Progenitor cell of endocrine pancreas (in vitro differentiated cells): ENCODE measurements around the gene POT1. TPM values are rescaled to one million over a fixed set of nuclear protein-coding genes. Genes with fewer than 3 reads are reported as not detected.

Experiments used
- DNase-seq: peaks from one replicate; pipeline ENCODE4 v3.0.0; 2021; ENCODE audit warnings: low spot score; ENCODE audit not compliant: unreplicated experiment
- H3K27ac Mint-ChIP-seq: 2 replicates; pipeline ENCODE4 v1.8.0; 2021; ENCODE audit warnings: mild to moderate bottlenecking, moderate library complexity, mixed read lengths
- H3K27me3 Mint-ChIP-seq: 2 replicates; pipeline ENCODE4 v1.8.0; 2021; ENCODE audit warnings: mixed read lengths
- H3K36me3 Mint-ChIP-seq: 2 replicates; pipeline ENCODE4 v1.8.0; 2022; ENCODE audit warnings: mixed read lengths; ENCODE audit not compliant: insufficient read depth
- H3K4me1 Mint-ChIP-seq: 2 replicates; pipeline ENCODE4 v1.8.0; 2021; ENCODE audit warnings: low read depth, mixed read lengths
- H3K4me3 Mint-ChIP-seq: 2 replicates; pipeline ENCODE4 v1.8.0; 2021; ENCODE audit warnings: low read depth, mild to moderate bottlenecking, moderate library complexity, mixed read lengths
- H3K9me3 Mint-ChIP-seq: 2 replicates; pipeline ENCODE4 v1.8.0; 2021; ENCODE audit warnings: low read depth, mixed read lengths
- CTCF ChIP-seq: fragments of 200-600 bp; sonication (generic); IDR thresholded peaks from one replicate; pipeline ENCODE4 v1.5.0; 2021; ENCODE audit warnings: antibody characterized with exemption, mild to moderate bottlenecking; ENCODE audit not compliant: unreplicated experiment
- total RNA-seq: library from RNA; stranded (reverse); gene quantifications from 2 replicates; pipeline ENCODE4 v1.2.1, GENCODE V29; 2021

The POT1 gene
- total RNA-seq, 1 donor from 2014 or later, result 25.9 TPM

DNA sequence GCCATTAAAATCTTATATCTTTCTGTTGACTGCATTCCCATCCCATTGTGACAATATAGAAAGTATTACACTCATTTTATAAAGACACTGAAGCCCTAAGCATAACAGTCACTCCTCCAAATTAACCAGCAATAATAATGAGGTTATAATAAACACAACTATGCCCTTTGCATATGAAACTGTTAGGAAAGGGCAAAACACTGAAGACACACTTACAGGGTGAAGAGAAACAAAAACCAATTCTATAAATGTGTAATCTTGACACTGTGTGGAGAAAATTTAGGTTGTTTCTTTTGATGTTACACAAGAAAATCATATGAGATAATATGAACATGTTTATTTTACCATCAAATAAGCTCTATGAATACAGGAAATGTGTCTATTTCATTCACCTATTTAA is 150.0 kb downstream of the POT1 start:
- Mint-ChIP-seq H3K27me3 (no peaks in the 10 kb centered on the region), H3K9me3 (no peaks in the 10 kb centered on the region), H3K27ac (no peak overlapping the region), H3K4me3 (no peak overlapping the region), H3K4me1 (peaks cover 3% of the 10 kb centered on the region), H3K36me3 (no peaks in the 10 kb centered on the region)
- no peak for DNase-seq
- no peak for TF ChIP-seq CTCF

- no peak overlapping the region for H3K27ac Mint-ChIP-seq
Observed at GRCh38 chr7:124779194-124779593, 150.4 kb downstream of the POT1 start.

DNA sequence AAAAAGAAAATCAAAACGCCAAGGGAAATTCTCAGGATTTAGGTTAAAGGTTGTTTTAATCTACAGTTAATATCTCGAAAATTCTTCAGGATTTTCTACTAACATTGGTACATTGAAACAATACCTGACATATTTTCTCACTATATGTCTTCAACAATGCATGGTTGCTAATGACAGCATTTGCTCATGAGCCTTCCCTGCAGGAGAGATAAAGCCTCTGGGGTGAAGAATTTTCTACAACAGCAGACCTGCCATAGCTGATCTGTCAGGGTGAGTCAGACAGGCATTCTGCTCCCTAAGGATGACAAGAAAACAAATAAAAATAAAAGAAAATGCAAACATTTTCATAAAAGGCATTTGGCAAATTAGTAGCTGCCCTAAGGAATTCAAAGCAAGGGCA is 152.4 kb downstream of the POT1 start:
- no peaks in the 10 kb centered on the region for H3K36me3 Mint-ChIP-seq
- H3K27me3 Mint-ChIP-seq, result peaks cover 3% of the 10 kb centered on the region
- no peak for TF ChIP-seq CTCF
- peaks cover 8% of the 10 kb centered on the region for H3K4me1 Mint-ChIP-seq
- no peak for DNase-seq
- H3K9me3 Mint-ChIP-seq, result no peaks in the 10 kb centered on the region
- H3K27ac Mint-ChIP-seq, result no peak overlapping the region
- no peak overlapping the region for H3K4me3 Mint-ChIP-seq

More at GRCh38 chr7:124779194-124779593, 150.4 kb downstream of the POT1 start:
- H3K4me1 Mint-ChIP-seq, result peaks cover 3% of the 10 kb centered on the region
- no peaks in the 10 kb centered on the region for H3K36me3 Mint-ChIP-seq
- no peaks in the 10 kb centered on the region for H3K27me3 Mint-ChIP-seq
- DNase-seq, result no peak
- no peak for TF ChIP-seq CTCF
- H3K4me3 Mint-ChIP-seq, result no peak overlapping the region
- no peaks in the 10 kb centered on the region for H3K9me3 Mint-ChIP-seq

- H3K4me1 Mint-ChIP-seq, result peaks cover 8% of the 10 kb centered on the region
- no peak for TF ChIP-seq CTCF
- DNase-seq, result no peak
- H3K27me3 Mint-ChIP-seq, result peaks cover 3% of the 10 kb centered on the region
- H3K4me3 Mint-ChIP-seq, result no peak overlapping the region
- H3K9me3 Mint-ChIP-seq, result no peaks in the 10 kb centered on the region
- no peaks in the 10 kb centered on the region for H3K36me3 Mint-ChIP-seq
- H3K27ac Mint-ChIP-seq, result no peak overlapping the region
Observed at GRCh38 chr7:124776153-124776552, 153.5 kb downstream of the POT1 start.

- Mint-ChIP-seq H3K36me3 (no peaks in the 10 kb centered on the region), H3K4me3 (no peak overlapping the region), H3K9me3 (no peaks in the 10 kb centered on the region), H3K27me3 (peaks cover 3% of the 10 kb centered on the region), H3K4me1 (peaks cover 8% of the 10 kb centered on the region), H3K27ac (no peak overlapping the region)
- TF ChIP-seq CTCF, result no peak
- DNase-seq, result no peak
Observed at GRCh38 chr7:124775422-124775821, 154.2 kb downstream of the POT1 start.
